Neuronal stem cell (in vitro differentiated cells): ENCODE measurements around the gene MTHFD2L.

Experiments
- DNase-seq: peaks from one replicate; pipeline ENCODE4 v3.0.0-alpha.2; 2013; ENCODE audit warnings: low spot score
- H2AFZ ChIP-seq: one replicate; pipeline ENCODE4 v1.6.1; 2013; ENCODE audit warnings: mild to moderate bottlenecking, low read length, inconsistent platforms
- H2AK5ac ChIP-seq: 2 replicates; pipeline ENCODE4 v1.6.1; 2013; ENCODE audit warnings: low read depth, mild to moderate bottlenecking, inconsistent platforms, low read length, moderate library complexity, mixed read lengths
- H2BK120ac ChIP-seq: 2 replicates; pipeline ENCODE4 v1.6.1; 2013; ENCODE audit warnings: low read depth, mild to moderate bottlenecking, inconsistent platforms, low read length, moderate library complexity, mixed read lengths
- H2BK12ac ChIP-seq: one replicate; pipeline ENCODE4 v1.6.1; 2013; ENCODE audit warnings: low read length, inconsistent platforms
- H2BK15ac ChIP-seq: 2 replicates; pipeline ENCODE4 v1.6.1; 2013; ENCODE audit warnings: mild to moderate bottlenecking, low read length, inconsistent platforms, mixed read lengths
- H2BK5ac ChIP-seq: one replicate; pipeline ENCODE4 v1.6.1; 2013; ENCODE audit warnings: inconsistent platforms, mild to moderate bottlenecking, low read length, moderate library complexity
- H3K14ac ChIP-seq: one replicate; pipeline ENCODE4 v1.6.1; 2013; ENCODE audit warnings: low read length, inconsistent platforms
- H3K18ac ChIP-seq: 2 replicates; pipeline ENCODE4 v1.6.1; 2013; ENCODE audit warnings: low read length, inconsistent platforms
- H3K23ac ChIP-seq: 2 replicates; pipeline ENCODE4 v1.6.1; 2013; ENCODE audit warnings: low read depth, mild to moderate bottlenecking, mixed read lengths, low read length, inconsistent platforms; ENCODE audit not compliant: poor library complexity
- H3K27ac ChIP-seq: replicated peaks from 3 replicates; pipeline ENCODE4 v1.5.1; 2013; ENCODE audit warnings: low read length, inconsistent platforms
- H3K27me3 ChIP-seq, 3 experiments: 2 replicates each; pipeline ENCODE4 v1.6.1; 2013; ENCODE audit warnings: low read length in 3 of 3, mild to moderate bottlenecking in 2 of 3, inconsistent platforms in 1 of 3, low read depth in 1 of 3, mixed read lengths in 1 of 3, moderate library complexity in 1 of 3; ENCODE audit not compliant: control insufficient read depth in 3 of 3, insufficient read depth in 3 of 3
- H3K36me3 ChIP-seq, 2 donors: replicated peaks in 1 of 2; 2 replicates each; pipeline ENCODE4 v1.6.1; 2013; ENCODE audit warnings: low read length in 2 of 2; ENCODE audit not compliant: control insufficient read depth in 2 of 2, insufficient read depth in 2 of 2
- H3K4ac ChIP-seq: 2 replicates; pipeline ENCODE4 v1.6.1; 2013; ENCODE audit warnings: inconsistent platforms, mild to moderate bottlenecking, low read length, moderate library complexity
- H3K4me1 ChIP-seq, 2 donors: 1 replicate in 1 of 2; 2 replicates in 1 of 2; pipeline ENCODE4 v1.6.1; 2013; ENCODE audit warnings: low read length in 2 of 2, low read depth in 1 of 2; ENCODE audit not compliant: control insufficient read depth in 2 of 2, insufficient read depth in 1 of 2
- H3K4me2 ChIP-seq: one replicate; pipeline ENCODE4 v1.6.1; 2013; ENCODE audit warnings: mild to moderate bottlenecking, low read length, inconsistent platforms; ENCODE audit not compliant: insufficient read depth, poor library complexity, severe bottlenecking
- H3K4me3 ChIP-seq, 2 donors: 2 replicates each; pipeline ENCODE4 v1.5.1; 2013; ENCODE audit warnings: low read length in 2 of 2, mild to moderate bottlenecking in 2 of 2, inconsistent platforms in 1 of 2, moderate library complexity in 1 of 2
- H3K79me1 ChIP-seq: one replicate; pipeline ENCODE4 v1.6.1; 2013; ENCODE audit warnings: low read depth, mild to moderate bottlenecking, inconsistent platforms, low read length, moderate library complexity
- H3K9ac ChIP-seq: one replicate; pipeline ENCODE4 v1.6.1; 2013; ENCODE audit warnings: mild to moderate bottlenecking, low read depth, low read length, inconsistent platforms; ENCODE audit not compliant: poor library complexity
- H3K9me3 ChIP-seq, 2 donors: replicated peaks in 1 of 2; 2 replicates each; pipeline versions ENCODE3 to v1.6.1; 2013; ENCODE audit warnings: low read length in 2 of 2, mild to moderate bottlenecking in 2 of 2, inconsistent platforms in 1 of 2, low read depth in 1 of 2, mixed read lengths in 1 of 2, moderate library complexity in 1 of 2; ENCODE audit not compliant: control insufficient read depth in 2 of 2, insufficient read depth in 1 of 2
- H4K8ac ChIP-seq: one replicate; pipeline ENCODE4 v1.6.1; 2013; ENCODE audit warnings: low read depth, mild to moderate bottlenecking, inconsistent platforms, low read length, moderate library complexity
- H4K91ac ChIP-seq: one replicate; pipeline ENCODE4 v1.6.1; 2013; ENCODE audit warnings: low read length, low read depth, mild to moderate bottlenecking, inconsistent platforms; ENCODE audit not compliant: poor library complexity
- WGBS, 2 donors: extraction: QIAGEN DNeasy Blood & Tissue Kit; methylation state at CpG; one replicate each; pipeline ENCODE4 v1.1.7; 2013; ENCODE audit warnings: missing lambda C conversion rate in 2 of 2, mixed read lengths in 1 of 2; ENCODE audit not compliant: insufficient read length in 2 of 2, insufficient replicate concordance in 1 of 2; ENCODE audit errors: extremely low coverage in 2 of 2; 5-methylcytosine and 5-hydroxymethylcytosine counted together

The MTHFD2L gene

DNA sequence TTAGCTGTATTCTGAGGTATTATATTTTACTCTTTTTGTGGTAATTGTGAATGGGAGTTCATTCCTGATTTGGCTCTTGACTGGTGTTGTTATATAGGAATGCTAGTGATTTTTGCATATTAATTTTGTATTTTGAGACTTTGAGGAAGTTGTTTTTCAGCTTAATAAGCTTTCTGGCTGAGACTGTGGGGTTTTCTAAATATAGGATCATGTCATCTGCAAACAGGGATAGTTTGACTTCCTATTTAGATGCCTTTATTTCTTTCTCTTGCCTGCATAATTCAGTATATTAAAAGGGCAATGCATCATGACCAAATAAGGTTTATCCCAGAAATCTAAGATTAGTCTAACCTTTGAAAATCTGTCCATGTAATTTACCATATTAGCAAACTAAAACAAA is 105.6 kb downstream of the MTHFD2L start:
- H3K23ac ChIP-seq: no peak overlapping the region
- H3K9me3 ChIP-seq: no peaks in the 10 kb centered on the region
- no peak overlapping the region for H3K18ac ChIP-seq
- DNase-seq: no peak
- no peak overlapping the region for H3K4me3 ChIP-seq
- H3K4ac ChIP-seq: no peak overlapping the region
- no peak overlapping the region for H3K14ac ChIP-seq
- H4K91ac ChIP-seq: no peak overlapping the region
- H3K79me1 ChIP-seq: no peaks in the 10 kb centered on the region
- H3K27me3 ChIP-seq: no peaks in the 10 kb centered on the region
- no peak overlapping the region for H2BK12ac ChIP-seq
- H2BK5ac ChIP-seq: no peak overlapping the region
- H2BK15ac ChIP-seq: no peak overlapping the region
- no peak overlapping the region for H3K9ac ChIP-seq
- no peak overlapping the region for H3K27ac ChIP-seq
- H2AFZ ChIP-seq: no peak overlapping the region
- no peaks in the 10 kb centered on the region for H3K4me1 ChIP-seq
- no peak overlapping the region for H2AK5ac ChIP-seq
- no peak overlapping the region for H2BK120ac ChIP-seq
- no peak overlapping the region for H3K4me2 ChIP-seq
- H3K36me3 ChIP-seq: no peaks in the 10 kb centered on the region
- no peak overlapping the region for H4K8ac ChIP-seq

DNA sequence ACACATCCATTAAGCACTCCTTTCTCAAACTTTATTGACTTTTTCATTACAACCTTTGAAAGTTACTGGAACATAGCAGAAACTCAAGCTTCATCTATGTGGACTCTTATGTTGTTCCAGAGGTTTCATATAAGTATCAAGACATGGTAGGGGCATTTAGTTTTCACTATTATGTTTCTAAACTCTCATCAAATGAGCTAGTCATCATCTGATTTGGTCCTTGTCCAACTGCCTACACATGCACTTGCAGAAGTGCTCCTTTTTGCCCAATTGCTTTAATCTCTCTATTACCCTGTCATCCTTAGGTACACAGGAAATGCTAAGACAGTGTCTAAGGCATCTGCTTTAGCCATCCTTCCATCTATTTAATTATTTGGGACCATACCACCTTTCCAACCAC is 108.2 kb downstream of the MTHFD2L start:
- Histone ChIP-seq H2AK5ac (no peak overlapping the region), H4K8ac (no peak overlapping the region), H3K4me2 (no peak overlapping the region), H3K4ac (no peak overlapping the region), H3K9ac (no peak overlapping the region), H3K9me3 (no peaks in the 10 kb centered on the region), H3K27me3 (no peaks in the 10 kb centered on the region), H3K4me1 (no peaks in the 10 kb centered on the region), H3K14ac (no peak overlapping the region), H3K23ac (no peak overlapping the region), H2AFZ (no peak overlapping the region), H2BK120ac (no peak overlapping the region), H3K27ac (no peak overlapping the region), H3K18ac (no peak overlapping the region), H2BK12ac (no peak overlapping the region), H3K79me1 (no peaks in the 10 kb centered on the region), H2BK5ac (no peak overlapping the region), H3K4me3 (no peak overlapping the region), H2BK15ac (no peak overlapping the region), H3K36me3 (no peaks in the 10 kb centered on the region), H4K91ac (no peak overlapping the region)
- no peak for DNase-seq

- no peak overlapping the region for H3K14ac ChIP-seq
- no peak overlapping the region for H2BK120ac ChIP-seq
- H3K4me1 ChIP-seq: no peaks in the 10 kb centered on the region
- H3K23ac ChIP-seq: no peak overlapping the region
- no peak overlapping the region for H3K27ac ChIP-seq
- H3K4me3 ChIP-seq: no peak overlapping the region
- H3K9ac ChIP-seq: no peak overlapping the region
- H3K27me3 ChIP-seq: no peaks in the 10 kb centered on the region
- H2BK5ac ChIP-seq: no peak overlapping the region
- no peaks in the 10 kb centered on the region for H3K9me3 ChIP-seq
- no peak for DNase-seq
- no peak overlapping the region for H2BK15ac ChIP-seq
- no peak overlapping the region for H3K4ac ChIP-seq
- H2AK5ac ChIP-seq: no peak overlapping the region
- H2BK12ac ChIP-seq: no peak overlapping the region
- H3K79me1 ChIP-seq: no peaks in the 10 kb centered on the region
- H3K36me3 ChIP-seq: no peaks in the 10 kb centered on the region
- H4K8ac ChIP-seq: no peak overlapping the region
- no peak overlapping the region for H3K18ac ChIP-seq
- no peak overlapping the region for H2AFZ ChIP-seq
- no peak overlapping the region for H3K4me2 ChIP-seq
- no peak overlapping the region for H4K91ac ChIP-seq
Observed at GRCh38 chr4:74267998-74268606, 110.2 kb downstream of the MTHFD2L start.

- Histone ChIP-seq H2BK120ac (no peak overlapping the region), H3K23ac (no peak overlapping the region), H3K4me2 (no peak overlapping the region), H3K4ac (no peak overlapping the region), H2BK5ac (no peak overlapping the region), H3K27ac (no peak overlapping the region), H3K27me3 (no peaks in the 10 kb centered on the region), H3K79me1 (no peaks in the 10 kb centered on the region), H2BK12ac (no peak overlapping the region), H3K14ac (no peak overlapping the region), H3K4me3 (no peak overlapping the region), H2AK5ac (no peak overlapping the region), H3K18ac (no peak overlapping the region), H2BK15ac (no peak overlapping the region), H4K91ac (no peak overlapping the region), H3K9me3 (no peaks in the 10 kb centered on the region), H2AFZ (no peak overlapping the region), H3K36me3 (no peaks in the 10 kb centered on the region), H3K9ac (no peak overlapping the region), H4K8ac (no peak overlapping the region), H3K4me1 (no peaks in the 10 kb centered on the region)
- WGBS, 2 donors: no CpG with 5 or more reads among the region's 2 CpGs
- no peak for DNase-seq
Observed at GRCh38 chr4:74268643-74269042, 110.7 kb downstream of the MTHFD2L start.
